CD4-positive, alpha-beta T cell treated with Interferon gamma for 1 hour (primary cell): ENCODE measurements around the gene GCNA.

ENCODE experiments used
- DNase-seq: peaks from one replicate; pipeline ENCODE4 v3.0.0-alpha.2; 2020

The GCNA gene

DNA sequence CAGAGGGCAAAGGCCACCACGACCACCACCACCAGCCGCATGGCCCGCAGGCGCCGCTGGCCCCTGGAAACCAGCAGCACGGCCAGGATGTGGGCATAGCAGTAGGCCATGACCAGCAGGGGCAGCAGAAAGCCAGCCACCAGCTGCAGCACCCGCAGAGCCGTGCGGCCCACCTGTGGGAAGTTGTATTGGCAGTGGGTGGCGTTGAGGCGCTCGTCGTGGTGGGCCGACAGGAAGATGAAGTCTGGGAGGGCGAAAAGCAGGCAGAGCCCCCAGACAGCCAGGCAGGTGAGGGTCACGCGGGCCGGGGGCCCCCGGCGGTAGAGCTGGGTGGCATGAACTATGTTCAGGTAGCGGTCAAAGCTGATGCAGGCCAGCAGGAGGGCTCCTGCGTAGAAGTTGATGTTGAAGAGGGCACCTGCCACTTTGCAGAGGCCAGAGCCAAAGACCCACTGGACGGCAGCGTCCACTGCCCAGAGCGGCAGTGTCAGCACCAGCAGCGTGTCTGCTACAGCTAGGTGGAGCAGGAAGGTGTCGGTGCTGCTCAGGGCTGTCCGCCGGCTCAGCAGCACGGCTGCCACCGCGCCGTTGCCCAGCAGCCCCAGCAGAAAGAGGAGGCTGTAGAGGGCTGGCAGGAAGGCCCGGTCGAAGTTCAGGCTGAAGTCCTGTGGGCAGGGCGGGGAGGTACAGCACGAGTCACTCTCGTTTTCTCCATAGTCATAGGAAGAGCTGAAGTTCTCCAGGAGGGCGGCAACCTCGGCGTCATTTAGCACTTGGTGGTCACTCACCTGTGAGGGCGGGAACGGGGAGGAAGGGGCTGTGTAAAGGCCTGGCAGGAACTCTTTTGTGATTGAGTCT, 38.7 kb downstream of the GCNA start:
- peak; percentile 19 for DNase-seq

DNA sequence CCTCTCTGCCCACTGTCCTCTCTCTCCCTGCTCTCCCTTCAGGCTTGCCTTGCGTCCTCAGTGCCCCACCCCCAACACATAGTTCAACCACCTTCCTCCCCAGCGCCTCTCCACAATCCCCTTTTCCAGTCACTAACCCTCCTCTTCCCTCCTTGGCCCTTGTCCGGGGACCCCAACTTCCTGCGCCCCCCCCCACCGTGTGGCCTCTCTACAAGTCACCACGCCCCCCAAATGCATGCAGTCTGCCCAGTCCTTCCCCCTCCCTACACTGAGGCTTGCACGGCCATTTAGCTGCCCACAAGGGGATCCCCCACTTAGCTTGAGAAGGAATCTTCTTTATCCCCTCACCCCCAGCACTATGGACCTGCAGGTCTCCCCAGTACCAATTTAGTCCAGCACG, 39.5 kb downstream of the GCNA start:
- no peak for DNase-seq

DNA sequence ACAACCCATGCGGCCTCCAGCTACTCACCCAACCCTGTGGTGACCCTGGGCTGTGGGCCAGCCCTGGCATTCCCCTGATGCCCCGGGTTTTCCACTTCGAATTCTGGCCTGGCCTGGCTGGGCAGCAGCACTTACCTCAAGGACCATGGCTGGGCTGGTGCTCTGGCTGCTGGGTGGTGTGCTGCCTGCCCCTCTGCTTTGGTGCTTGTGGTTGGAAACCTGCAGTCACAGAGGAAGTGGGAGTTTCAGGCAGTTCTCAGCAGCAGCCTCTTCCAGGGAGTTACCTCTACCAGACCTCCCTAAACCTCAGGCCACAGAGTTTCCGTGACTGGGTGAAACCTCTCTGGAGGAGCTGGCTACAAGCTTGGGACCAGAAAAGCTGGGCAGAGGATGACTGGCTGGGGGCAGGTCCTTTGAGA, 40.1 kb downstream of the GCNA start, which contains the start of gene CXCR3:
Gene CXCR3 (minus strand): TSS at position 209 of the 419 bp plus-strand sequence. CDS start 62 bp downstream, at position 147.
- peak; percentile 32 for DNase-seq

DNA sequence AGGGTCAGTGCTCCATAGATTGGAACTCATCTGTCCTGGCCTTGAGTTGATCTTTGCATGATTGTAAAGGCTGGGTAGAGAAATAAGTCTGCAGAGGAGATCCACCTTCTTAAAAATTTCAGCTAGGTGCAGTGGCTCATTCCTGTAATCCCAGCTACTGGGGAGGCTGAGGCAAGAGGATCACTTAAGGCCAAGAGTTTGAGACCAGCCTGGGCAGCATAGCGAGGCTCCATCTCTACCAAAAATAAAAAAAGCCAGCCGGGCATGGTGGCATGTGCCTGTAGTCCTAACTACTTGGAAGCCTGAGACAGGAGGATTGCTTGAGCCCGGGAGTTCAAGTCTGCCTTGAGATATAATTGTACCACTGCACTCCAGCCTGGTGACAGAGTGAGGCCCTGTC, 40.5 kb downstream of the GCNA start:
- no peak for DNase-seq

DNA sequence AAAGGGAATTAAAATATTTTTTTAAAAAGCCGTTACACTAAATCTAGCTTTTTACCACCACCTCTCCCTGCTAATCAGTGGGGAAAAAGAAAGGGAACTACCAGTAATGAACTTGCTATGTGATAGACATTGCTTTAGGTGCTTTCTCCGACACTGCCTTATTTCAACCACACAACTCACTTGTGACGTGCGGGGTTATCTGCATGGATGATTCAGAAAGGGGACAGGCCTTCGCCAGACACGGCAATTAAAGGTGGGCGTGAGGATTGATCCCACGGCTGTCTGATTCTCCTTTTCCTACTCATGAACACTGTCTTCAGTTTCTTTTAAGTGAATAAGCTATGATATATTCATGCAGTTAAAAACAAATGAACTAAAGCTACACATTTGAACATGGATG, 41.0 kb downstream of the GCNA start:
- DNase-seq = peak; percentile 34

DNA sequence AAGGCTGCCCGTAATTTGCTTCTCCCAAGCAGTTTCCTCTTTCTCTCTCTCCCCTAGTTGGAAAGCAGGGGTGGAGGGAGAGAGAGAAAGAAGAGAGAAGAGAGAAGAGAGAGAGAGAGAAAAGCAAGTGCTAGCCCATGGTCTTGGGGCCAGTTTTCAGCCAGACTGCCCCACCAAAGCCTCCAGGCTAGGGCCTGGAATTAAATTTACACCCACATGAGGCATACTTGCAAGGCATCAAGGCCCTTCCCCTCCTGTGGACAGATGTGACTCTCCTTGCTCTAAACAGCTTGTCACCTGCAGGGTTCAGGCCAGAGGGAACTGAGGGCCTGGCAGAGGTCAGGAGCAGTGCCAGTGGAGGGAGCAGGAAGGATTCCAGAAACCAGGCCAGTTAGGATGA, 41.7 kb downstream of the GCNA start:
- no peak for DNase-seq

DNA sequence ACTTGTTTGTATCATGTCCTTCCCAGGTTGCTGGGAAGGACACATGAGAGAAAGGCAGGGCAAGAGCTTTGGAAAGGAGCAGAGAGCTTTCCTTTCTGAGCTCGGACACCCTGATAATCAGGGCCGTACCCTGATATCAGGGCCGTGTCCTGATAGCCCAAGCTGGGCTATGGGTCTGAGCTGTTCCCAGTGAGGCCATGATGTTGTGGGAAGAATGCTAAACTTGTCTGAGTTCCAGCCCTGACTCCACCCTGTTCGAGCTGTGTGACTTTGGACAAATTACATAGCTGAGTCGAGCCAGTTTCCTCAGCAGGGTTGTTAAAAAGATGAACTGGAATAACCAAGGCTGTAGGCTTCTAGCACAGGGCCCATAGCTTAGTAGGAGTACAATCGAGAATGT, 43.4 kb downstream of the GCNA start:
- no peak for DNase-seq

DNA sequence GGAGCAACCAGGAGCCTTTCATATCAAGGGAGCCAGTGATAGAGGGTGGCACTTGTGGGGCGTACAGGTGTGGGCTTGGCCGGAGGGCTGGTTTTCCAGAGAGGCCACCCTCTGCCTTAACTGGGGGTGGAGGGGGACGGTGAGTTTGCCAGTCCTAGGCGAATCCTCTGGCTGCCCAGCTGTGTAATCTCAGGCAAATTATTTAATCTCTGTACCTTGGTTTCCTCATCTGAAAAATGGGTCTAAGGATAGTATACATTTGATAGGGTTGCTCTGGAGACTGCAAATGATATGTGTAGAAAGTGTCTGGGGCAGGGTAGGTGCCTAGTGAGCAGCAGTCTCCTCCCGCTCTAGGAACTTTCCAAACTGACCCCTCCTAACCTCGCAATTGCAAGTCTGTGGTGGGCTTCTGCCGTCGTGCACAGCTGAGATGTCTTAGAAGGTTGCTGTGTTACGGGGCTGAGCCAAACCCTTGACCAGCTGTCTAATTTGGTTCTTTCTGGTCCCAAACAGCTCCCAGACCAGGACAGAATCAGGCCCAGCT, 43.9 kb downstream of the GCNA start:
- DNase-seq = no peak

DNA sequence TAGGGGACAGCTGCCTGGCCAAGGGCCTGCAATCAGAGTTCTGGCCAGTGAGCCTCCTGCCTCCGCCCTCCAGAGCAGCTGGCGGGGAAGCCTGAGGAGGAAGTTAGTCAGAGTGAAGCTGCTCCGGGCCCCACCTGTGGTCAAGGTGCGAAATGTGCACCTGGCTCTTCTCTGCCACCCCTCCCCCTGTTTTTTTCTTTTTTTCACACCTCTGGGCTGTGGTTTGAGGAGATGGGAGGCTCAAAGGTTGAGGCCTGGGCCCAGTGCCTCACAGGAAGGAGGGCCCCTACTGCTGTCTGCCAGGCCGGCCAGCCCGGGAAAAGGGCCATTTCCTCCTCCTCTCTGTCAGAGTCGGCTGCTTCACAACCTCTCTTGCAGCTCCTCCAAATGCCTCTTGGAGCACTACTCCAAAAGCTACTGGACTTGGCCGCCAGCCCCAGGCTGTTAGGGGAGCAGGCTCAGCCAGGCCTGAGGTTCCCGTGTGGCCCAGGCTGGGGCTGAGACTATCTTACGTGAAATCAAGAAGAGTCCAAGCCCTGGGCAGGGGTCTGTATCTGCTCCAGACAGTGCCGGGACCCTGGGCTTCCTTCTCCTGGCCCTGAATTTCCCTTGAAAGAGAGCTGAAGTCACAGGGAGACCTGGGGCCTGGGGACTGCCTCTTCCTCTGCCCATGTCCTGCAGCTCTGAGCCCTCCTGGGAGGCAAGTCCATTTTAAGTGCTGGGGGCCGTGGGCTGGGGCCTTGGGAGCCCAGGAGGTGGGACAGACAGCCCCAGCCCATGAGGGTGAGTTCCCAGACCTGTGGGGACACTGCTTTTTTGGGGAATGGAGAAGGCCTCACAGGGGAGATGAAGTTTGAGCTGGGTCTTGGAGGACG, 44.6 kb downstream of the GCNA start:
- DNase-seq = peak; percentile 75

DNA sequence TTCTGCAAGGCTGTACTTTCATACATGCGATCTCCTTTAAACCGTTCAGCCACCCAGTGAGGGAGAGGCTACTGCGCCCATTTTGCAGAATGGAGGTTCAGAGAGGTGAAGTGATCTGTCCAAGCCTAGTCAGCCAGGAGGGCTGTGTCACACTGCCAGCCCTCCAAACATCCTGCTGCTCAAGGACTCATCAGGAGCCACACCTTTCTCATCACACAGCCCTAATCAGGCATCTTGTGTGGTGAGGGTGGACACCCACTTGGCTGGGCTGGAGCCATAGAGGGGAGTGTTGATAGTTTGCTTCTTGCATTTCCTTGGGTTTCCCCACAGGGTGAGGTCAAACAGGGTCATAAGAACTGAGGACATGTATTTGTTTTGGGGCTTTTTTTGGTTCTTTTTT, 45.5 kb downstream of the GCNA start:
- DNase-seq = peak; percentile 28

DNA sequence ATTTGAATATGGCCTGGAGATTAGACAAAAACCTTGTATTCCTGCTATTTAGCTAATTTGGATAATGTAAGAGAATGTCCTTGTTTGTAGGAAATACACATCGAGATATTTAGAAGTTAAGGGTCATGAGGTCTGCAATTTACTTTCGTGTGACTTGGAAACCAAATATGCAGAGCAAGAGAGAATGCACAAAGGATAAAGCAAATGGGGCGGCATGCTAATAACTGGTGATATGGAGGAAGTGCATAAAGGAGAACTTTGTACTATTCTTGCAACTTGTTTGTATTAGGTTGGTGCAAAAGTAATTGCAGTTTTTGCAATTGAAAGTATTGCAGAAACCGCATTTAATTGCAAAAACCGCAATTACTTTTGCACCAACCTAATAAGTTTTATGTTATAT, 47.2 kb downstream of the GCNA start:
- no peak for DNase-seq

DNA sequence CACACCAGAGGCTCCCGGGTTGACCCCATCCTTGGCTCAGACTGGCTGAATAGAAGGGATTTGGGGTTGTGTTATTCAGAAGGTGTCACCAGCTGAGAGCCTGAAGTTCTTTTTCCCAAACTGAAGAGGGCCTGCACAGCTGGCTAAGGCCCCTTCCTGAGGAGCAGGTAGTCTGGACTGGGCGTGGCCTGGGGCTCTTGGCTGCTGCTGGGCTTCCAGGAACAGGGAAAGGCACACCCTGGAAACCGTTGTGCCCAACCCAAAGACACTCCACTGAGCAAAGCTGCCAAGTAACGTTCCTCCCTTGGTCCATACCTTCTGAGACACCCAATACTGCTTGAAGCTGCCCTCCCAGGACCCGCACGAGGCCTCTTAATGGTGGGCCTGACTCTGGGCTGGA, 48.3 kb downstream of the GCNA start:
- no peak for DNase-seq

DNA sequence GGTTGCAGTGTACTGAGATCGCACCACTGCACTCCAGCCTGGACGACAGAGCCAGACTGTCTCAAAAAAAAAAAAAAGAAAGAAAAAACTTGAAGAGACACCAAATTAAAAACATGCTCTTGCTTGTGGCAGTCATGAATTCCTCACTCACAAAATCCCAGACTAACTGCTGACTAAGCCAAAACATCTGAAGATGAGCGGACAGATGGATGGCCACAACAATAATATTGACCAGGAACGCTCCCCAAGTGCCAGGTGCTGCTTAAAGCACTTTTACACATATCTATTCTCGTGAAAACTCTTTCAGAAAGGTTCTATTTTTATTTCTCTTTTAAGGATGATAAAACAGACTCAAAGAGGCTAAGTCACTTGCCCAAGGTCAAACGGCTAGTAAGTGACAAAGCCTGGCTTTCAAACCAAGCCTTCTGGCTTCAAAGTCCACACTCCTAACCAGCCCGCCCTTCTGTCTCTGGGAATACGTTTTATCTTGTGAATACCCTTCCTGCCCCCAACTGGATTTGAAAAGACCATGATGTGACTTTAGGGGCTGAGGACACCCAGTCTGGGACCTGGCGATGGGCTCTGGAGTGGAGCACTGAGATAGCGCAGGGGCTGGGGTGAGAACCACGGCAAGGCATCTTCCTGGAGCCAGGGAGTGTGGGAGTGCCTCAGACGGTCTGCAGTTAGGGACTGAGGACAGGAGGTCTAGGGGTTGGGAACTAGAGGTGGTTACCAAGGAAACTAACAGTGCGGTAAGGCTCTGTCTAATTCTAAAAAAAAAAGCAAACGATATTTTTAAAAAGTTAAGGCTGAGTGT, 49.6 kb downstream of the GCNA start:
- no peak for DNase-seq

DNA sequence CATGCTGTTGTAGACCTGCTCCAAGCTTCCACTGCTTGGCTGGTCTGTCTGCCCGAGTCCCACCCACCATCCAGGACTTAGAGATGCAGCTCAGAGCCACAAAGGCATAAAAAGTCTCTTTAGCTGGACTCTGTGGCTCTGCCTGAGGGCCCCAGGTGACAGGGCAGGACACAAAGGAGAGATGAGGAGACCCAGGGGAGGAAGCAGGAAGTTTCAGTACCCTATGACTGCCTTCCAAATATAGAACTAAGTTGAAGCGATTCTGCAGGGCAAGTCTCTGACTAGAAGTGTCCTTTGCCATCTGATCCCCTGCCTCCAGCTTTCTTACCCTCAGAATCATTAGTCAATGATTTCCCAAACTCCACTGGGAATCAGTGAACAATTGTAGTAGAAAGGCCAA, 51.2 kb downstream of the GCNA start:
- no peak for DNase-seq

DNA sequence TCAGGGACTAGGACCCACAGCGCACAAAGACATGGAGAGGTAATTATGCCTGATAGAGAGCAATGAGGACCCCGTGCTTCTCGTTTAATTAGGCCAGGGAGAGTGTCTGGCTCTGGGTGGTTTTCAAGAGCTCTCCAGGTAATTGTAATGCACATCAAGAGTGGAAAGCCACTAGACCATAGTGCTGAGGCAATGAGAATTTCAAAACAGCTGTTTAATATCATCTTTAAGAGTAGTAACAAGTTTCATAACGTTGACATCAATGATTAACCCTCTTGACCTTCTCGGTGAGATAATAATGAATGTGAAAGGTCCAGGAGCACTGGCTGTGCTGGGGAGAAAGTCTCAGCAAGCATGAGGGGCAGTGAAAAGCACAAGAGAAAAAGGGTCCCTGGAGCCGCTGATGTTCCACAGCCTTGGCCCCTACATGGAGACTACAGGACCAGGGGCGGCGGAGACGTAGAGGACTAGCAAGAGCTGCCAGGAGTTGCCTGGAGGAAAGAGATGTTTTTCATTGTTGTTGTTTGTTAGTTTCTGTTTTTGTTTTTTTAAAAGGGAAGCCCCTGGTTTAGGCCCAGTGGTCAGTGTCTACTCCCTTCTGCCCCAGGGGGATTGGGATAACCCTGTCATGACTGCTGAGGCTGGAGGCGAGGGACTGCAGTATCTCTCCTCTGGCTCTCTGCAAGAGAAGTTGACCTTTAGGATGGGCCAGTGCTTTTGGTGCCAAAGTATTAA, 54.9 kb downstream of the GCNA start:
- DNase-seq = no peak

DNA sequence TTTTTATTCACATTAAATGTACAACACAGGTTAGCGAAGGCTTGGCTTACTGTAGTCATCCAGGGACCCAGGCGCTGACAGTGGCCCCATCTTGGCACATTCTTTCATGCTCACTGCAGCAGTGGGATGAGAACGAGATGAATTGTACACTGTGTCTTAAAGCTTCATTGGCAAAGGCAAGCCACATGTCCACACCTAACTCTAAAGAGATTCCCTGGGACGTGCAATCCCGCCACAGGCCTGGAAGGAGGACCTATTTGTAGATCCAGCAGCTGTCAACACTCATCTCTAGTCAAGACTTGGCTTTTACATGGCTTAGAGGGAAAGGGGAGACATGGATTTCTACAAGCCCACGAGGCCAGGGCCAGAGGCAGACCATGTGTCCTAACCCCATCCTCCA, 56.1 kb downstream of the GCNA start:
- no peak for DNase-seq

DNA sequence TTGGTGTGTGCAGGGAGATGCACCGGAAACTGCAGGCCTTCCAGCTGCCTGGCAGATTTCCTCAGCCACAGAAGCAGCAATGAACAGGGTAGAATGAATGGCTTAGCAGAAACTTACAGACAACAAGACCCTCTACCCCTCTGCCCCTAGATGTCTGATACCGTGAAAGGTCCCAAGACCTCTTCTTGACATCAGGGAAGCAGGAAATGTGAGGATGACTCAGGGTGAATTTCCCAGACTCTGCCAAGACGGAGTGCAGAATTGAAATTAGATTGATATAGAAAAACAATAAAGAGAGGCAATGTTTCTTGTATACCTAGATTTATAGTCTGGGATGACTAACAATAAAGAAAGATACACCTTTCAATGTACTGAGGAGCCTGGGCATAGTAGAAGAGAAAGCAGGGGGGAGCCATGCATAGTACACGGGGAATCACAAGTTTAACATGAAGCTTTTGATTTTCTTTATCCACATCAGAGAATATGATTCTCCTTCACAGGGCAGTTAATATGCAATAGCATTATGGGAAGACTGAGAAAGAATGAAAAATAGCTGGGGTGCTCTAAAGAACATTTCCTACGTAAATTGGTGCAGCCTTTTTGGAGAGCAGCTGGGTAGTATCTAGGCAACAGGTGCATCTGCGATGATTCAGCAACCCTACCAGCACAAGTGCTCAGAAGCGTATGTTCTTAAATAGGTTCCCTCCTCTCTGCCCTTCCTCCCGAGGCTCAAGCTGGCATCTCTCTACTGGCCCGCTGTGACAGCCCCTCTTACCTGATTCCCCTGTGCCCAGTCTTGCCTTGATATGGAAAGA, 58.4 kb downstream of the GCNA start:
- no peak for DNase-seq

DNA sequence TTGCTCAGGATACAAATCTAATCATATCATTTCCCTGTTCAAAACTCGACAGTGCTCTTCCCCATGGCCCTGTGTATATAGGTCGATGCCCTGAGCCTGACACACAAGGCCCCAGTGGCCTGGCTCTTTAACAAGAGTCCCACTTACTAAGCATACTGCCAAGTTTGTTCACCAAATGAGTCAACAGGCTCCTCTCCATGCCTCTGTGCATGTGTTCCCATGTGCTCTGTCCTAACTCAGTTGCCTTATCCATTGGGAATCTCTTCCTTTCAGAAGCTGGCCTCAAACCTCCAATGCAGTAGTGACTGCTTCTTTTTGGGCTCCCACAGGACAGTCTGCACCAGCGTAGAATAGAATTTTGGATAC, 59.0 kb downstream of the GCNA start:
- no peak for DNase-seq

DNA sequence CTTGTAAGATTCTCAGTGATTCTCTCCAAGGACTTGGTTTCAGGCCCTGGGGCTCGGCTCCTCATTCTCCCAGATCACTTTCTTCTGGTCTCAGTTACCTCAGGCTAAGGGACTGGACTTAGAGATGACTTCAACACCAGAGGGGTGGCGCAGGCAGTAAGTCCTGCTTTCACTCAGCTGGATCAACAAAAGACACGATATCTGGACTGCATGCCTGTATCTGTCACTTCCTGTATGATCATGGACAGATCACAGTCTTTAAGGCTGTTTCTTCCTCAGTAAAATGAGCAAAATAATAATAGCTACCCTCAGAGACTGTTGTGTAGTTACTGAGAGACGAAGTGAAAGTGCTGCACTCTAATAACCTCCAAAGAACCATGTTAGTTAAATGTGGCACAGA, 59.6 kb downstream of the GCNA start:
- no peak for DNase-seq

DNA sequence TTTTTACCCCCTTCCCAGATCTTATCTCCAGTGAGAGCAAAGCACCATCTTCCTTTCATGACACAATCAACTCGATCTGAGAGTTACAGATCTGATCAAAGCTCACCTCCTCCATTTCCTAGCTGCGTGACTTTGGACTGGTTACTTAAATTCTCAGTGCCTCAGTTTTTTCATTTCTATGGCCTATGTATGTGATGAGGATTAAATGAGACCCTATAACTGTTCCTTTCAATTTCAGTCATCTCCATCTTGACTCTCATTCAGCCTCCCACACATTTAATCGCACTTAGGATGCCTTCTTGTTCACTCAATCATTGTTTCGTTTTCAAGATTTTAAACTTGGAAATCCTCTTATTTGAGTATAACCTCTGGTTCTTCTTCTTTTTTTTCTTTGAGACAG, 60.2 kb downstream of the GCNA start:
- no peak for DNase-seq

DNA sequence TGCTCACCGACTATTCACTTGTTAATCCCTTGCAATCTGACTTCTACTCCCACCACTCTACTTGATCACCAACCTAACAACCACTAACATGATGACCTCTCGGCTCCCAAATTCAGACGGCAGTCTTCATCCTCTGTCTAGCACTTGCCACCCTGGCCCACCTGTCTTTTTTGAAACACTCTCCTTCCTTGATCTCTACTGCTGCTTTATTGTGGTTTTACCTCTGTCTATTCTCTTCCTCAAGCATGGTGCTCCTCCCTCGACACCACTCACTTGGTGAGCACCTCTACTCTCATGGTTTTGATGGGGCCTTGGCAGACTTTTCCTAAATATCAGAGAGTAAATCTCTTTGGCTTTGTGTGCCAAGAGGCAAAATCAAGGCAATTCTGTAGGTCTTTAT, 61.8 kb downstream of the GCNA start:
- no peak for DNase-seq
